K562 (cell line): ENCODE data around the gene LRRK1. TPM values are rescaled to one million over a fixed set of nuclear protein-coding genes. Genes with fewer than 3 reads are reported as not detected.

Experiments
- CC2D1A ChIP-seq: fragments of 450-650 bp; IDR thresholded peaks from 2 replicates; pipeline ENCODE4 v1.6.1; 2017; ENCODE audit warnings: mild to moderate bottlenecking
- CTCFL ChIP-seq: IDR thresholded peaks from 2 replicates; pipeline ENCODE4 v1.6.1; 2011; ENCODE audit warnings: borderline replicate concordance, low read depth, mild to moderate bottlenecking, moderate library complexity, low read length; ENCODE audit not compliant: insufficient read depth, poor library complexity, severe bottlenecking
- EGR1 ChIP-seq: fragments of 450-650 bp; conservative IDR thresholded peaks from 2 replicates; pipeline ENCODE4 v1.6.1; 2017; ENCODE audit warnings: mild to moderate bottlenecking
- ELF1 ChIP-seq: fragments of 200-800 bp; sonication (Bioruptor generic); IDR thresholded peaks from 2 replicates; pipeline ENCODE4 v1.6.1; 2016; ENCODE audit warnings: missing genetic modification characterization, missing compliant biosample characterization
- ELK3 ChIP-seq: fragments of 450-650 bp; formaldehyde crosslinking; IDR thresholded peaks from 2 replicates; pipeline ENCODE4 v1.4.0; 2020; ENCODE audit warnings: mild to moderate bottlenecking
- EP400 ChIP-seq: fragments of 450-650 bp; IDR thresholded peaks from 2 replicates; pipeline ENCODE4 v1.6.1; 2017; ENCODE audit warnings: antibody characterized with exemption, mild to moderate bottlenecking, moderate library complexity
- FOXO4 ChIP-seq: fragments of 450-650 bp; formaldehyde crosslinking; IDR thresholded peaks from 2 replicates; pipeline ENCODE4 v1.4.0; 2020; ENCODE audit warnings: mild to moderate bottlenecking, moderate library complexity
- GTF2B ChIP-seq: IDR thresholded peaks from 2 replicates; pipeline ENCODE4 v1.6.1; 2011; ENCODE audit not compliant: insufficient read length; ENCODE audit errors: extremely low read depth
- HMG20A ChIP-seq: fragments of 450-650 bp; formaldehyde crosslinking; conservative IDR thresholded peaks from 2 replicates; pipeline ENCODE4 v1.4.0; 2020; ENCODE audit warnings: mild to moderate bottlenecking, mixed read lengths
- LEF1 ChIP-seq: fragments of 450-650 bp; IDR thresholded peaks from 2 replicates; pipeline ENCODE4 v1.6.1; 2016; ENCODE audit warnings: mild to moderate bottlenecking
- MAFK ChIP-seq: IDR thresholded peaks from 2 replicates; pipeline ENCODE4 v1.6.1; 2011; ENCODE audit warnings: low read length, improper control_type of control experiment
- NFE2L1 ChIP-seq: fragments of 450-650 bp; IDR thresholded peaks from 2 replicates; pipeline ENCODE4 v1.6.1; 2016; ENCODE audit warnings: missing genetic modification characterization, low read depth, mild to moderate bottlenecking, missing compliant biosample characterization, moderate library complexity, borderline replicate concordance
- POLR2AphosphoS2 ChIP-seq: IDR thresholded peaks from 2 replicates; pipeline ENCODE4 v1.6.1; 2012; ENCODE audit warnings: low read length, improper control_type of control experiment
- RAD21 ChIP-seq, 2 experiments: fragments of 250-450 bp in 1 of 2; fragments of 450-650 bp in 1 of 2; sonication (Bioruptor Pico) in 1 of 2; formaldehyde crosslinking in 1 of 2; IDR thresholded peaks in 1 of 2; conservative IDR thresholded peaks in 1 of 2; 2 replicates each; pipeline versions ENCODE4 v1.4.0 to v1.8.0; 2020 to 2022; ENCODE audit warnings: mild to moderate bottlenecking in 2 of 2, moderate library complexity in 1 of 2
- THAP12 ChIP-seq: fragments of 250-450 bp; sonication (Bioruptor Pico); IDR thresholded peaks from 2 replicates; pipeline ENCODE4 v1.9.0; 2021; ENCODE audit warnings: mild to moderate bottlenecking, inconsistent platforms
- TRIM24 ChIP-seq, 2 experiments: fragments of 450-650 bp; IDR thresholded peaks; 2 replicates each; pipeline ENCODE4 v1.6.1; 2016
- ZNF324 ChIP-seq: fragments of 250-450 bp; sonication (Bioruptor Pico); IDR thresholded peaks from 2 replicates; pipeline ENCODE4 v1.4.0; 2020; ENCODE audit warnings: mild to moderate bottlenecking
- ZNF695 ChIP-seq: fragments of 450-650 bp; formaldehyde crosslinking; IDR thresholded peaks from 2 replicates; pipeline ENCODE4 v1.4.0; 2020; ENCODE audit warnings: mild to moderate bottlenecking, moderate library complexity
- ZNF778 ChIP-seq: fragments of 450-650 bp; formaldehyde crosslinking; IDR thresholded peaks from 2 replicates; pipeline ENCODE4 v1.4.0; 2020; ENCODE audit warnings: mild to moderate bottlenecking, moderate library complexity
- polyA plus RNA-seq, 8 experiments: library from polyadenylated mRNA; depleted of rRNA in 4 of 8; stranded (reverse) in 5 of 8; unstranded in 3 of 8; fragments of >200 nt; fragmentation: Nextera tagmentation in 2 of 8; fragmentation: Illumina TruSeq in 1 of 8; extraction: Ambion mirVana in 2 of 8; extraction: Trizol in 1 of 8; gene quantifications; 2 replicates each; pipeline versions ENCODE4 v1.2.1 to v1.2.3, GENCODE V29; 2011 to 2014; ENCODE audit warnings: inconsistent platforms in 1 of 8, missing spikeins in 1 of 8
- total RNA-seq, 7 experiments: library from RNA; depleted of rRNA in 6 of 7; stranded (reverse); fragments of >200 nt in 6 of 7; fragmentation: Illumina TruSeq in 2 of 7; extraction: Trizol in 2 of 7; gene quantifications; 2 replicates each; pipeline versions ENCODE4 v1.2.1 to v1.2.3, GENCODE V29; 2011 to 2021; ENCODE audit warnings: low replicate concordance in 1 of 7

The LRRK1 gene
- total and polyA plus RNA-seq, 9 of the 15 experiments (the other 6 are each of a cell fraction or from before 2014, with no cell fraction given): 0.01 to 1.5 (median 0.11) TPM

GRCh38 chr15:101107625-101108460 is 188.7 kb downstream of the LRRK1 start (continued):
- TF ChIP-seq ZNF324 (CRISPR knock-in tag): no peak
- TF ChIP-seq ELK3 (CRISPR knock-in tag): no peak
- TF ChIP-seq CTCFL: no peak
- TF ChIP-seq EP400: no peak
- no peak for TF ChIP-seq ELF1 (tag)
- peak; percentile 15; the same call in 1 of the 2 replicates for TF ChIP-seq LEF1
- TF ChIP-seq POLR2AphosphoS2: no peak
- TF ChIP-seq FOXO4: no peak
- no peak for TF ChIP-seq NFE2L1
- TF ChIP-seq HMG20A: no peak
- peak; percentile 95 for TF ChIP-seq CC2D1A
- TF ChIP-seq ZNF778: no peak
- peak; percentile 74 to 77 for TF ChIP-seq TRIM24 (IDR thresholded peaks at IDR 0.05)
- TF ChIP-seq GTF2B: no peak
- TF ChIP-seq THAP12 (CRISPR knock-in tag): no peak
- no peak for TF ChIP-seq RAD21 (CRISPR knock-in tag; conservative IDR thresholded peaks at IDR 0.05 in 1 of 2, IDR thresholded peaks at IDR 0.05 in 1 of 2)
- peak; percentile 44 for TF ChIP-seq EGR1
- TF ChIP-seq MAFK: no peak
- TF ChIP-seq ZNF695 (CRISPR knock-in tag): no peak
